SK-N-SH treated with all-trans-retinoic acid at 6 μM for 48 hours (cell line): ENCODE data around the gene STN1.

Source experiments
- ATAC-seq: fragments of 200-7000 bp; cut with Tn5 transposase; 3 replicates; pipeline ENCODE4 v1.9.1; 2020; ENCODE audit warnings: mild to moderate bottlenecking, moderate library complexity
- ARNTL ChIP-seq: fragments of 450-650 bp; formaldehyde crosslinking; IDR thresholded peaks from 2 replicates; pipeline ENCODE4 v1.5.0; 2020; ENCODE audit warnings: low read depth, mild to moderate bottlenecking, moderate library complexity, borderline replicate concordance
- BACH2 ChIP-seq: fragments of 250-450 bp; sonication (Bioruptor Pico); IDR thresholded peaks from 2 replicates; pipeline ENCODE4 v1.9.0; 2021; ENCODE audit warnings: mild to moderate bottlenecking, borderline replicate concordance
- CSDC2 ChIP-seq: fragments of 250-450 bp; sonication (Bioruptor Pico); IDR thresholded peaks from 2 replicates; pipeline ENCODE4 v1.5.0; 2020; ENCODE audit warnings: mild to moderate bottlenecking, moderate library complexity
- ISL1 ChIP-seq: fragments of 250-450 bp; sonication (Bioruptor Pico); IDR thresholded peaks from 2 replicates; pipeline ENCODE4 v2.1.2; 2022; ENCODE audit warnings: mild to moderate bottlenecking, moderate library complexity
- OSR1 ChIP-seq: fragments of 250-450 bp; sonication (Bioruptor Pico); IDR thresholded peaks from 2 replicates; pipeline ENCODE4 v1.8.0; 2022; ENCODE audit warnings: moderate library complexity, mild to moderate bottlenecking, inconsistent platforms
- PPARA ChIP-seq: fragments of 250-450 bp; sonication (Bioruptor Pico); IDR thresholded peaks from 2 replicates; pipeline ENCODE4 v1.5.0; 2020; ENCODE audit warnings: mild to moderate bottlenecking, borderline replicate concordance
- RARB ChIP-seq: fragments of 250-450 bp; sonication (Bioruptor Pico); IDR thresholded peaks from 2 replicates; pipeline ENCODE4 v1.8.0; 2021; ENCODE audit warnings: mild to moderate bottlenecking, moderate library complexity
- SNAI2 ChIP-seq: fragments of 250-450 bp; sonication (Bioruptor Pico); IDR thresholded peaks from 2 replicates; pipeline ENCODE4 v1.5.0; 2020; ENCODE audit warnings: mild to moderate bottlenecking, moderate library complexity
- TCF4 ChIP-seq: fragments of 250-450 bp; sonication (Bioruptor Pico); IDR thresholded peaks from 2 replicates; pipeline ENCODE4 v1.8.0; 2021; ENCODE audit warnings: mild to moderate bottlenecking, moderate library complexity, borderline replicate concordance
- TOX ChIP-seq: fragments of 250-450 bp; sonication (Bioruptor Pico); IDR thresholded peaks from 2 replicates; pipeline ENCODE4 v1.8.0; 2021; ENCODE audit warnings: mild to moderate bottlenecking, moderate library complexity, borderline replicate concordance
- ZC3H10 ChIP-seq: fragments of 250-450 bp; sonication (Bioruptor Pico); IDR thresholded peaks from 2 replicates; pipeline ENCODE4 v1.5.1; 2021; ENCODE audit warnings: mild to moderate bottlenecking, moderate library complexity
- ZFP3 ChIP-seq: fragments of 250-450 bp; sonication (Bioruptor Pico); IDR thresholded peaks from 2 replicates; pipeline ENCODE4 v1.5.0; 2020; ENCODE audit warnings: mild to moderate bottlenecking, moderate library complexity
- ZFP30 ChIP-seq: fragments of 450-650 bp; formaldehyde crosslinking; IDR thresholded peaks from 2 replicates; pipeline ENCODE4 v1.5.0; 2022; ENCODE audit warnings: mild to moderate bottlenecking, moderate library complexity
- ZNF565 ChIP-seq: fragments of 450-650 bp; formaldehyde crosslinking; conservative IDR thresholded peaks from 2 replicates; pipeline ENCODE4 v1.5.0; 2020; ENCODE audit warnings: low read depth, mild to moderate bottlenecking, moderate library complexity
- ZNF70 ChIP-seq: fragments of 450-650 bp; formaldehyde crosslinking; IDR thresholded peaks from 2 replicates; pipeline ENCODE4 v1.5.0; 2020; ENCODE audit warnings: mild to moderate bottlenecking, moderate library complexity
- ZNF8 ChIP-seq: fragments of 450-650 bp; formaldehyde crosslinking; IDR thresholded peaks from 2 replicates; pipeline ENCODE4 v1.5.0; 2020; ENCODE audit warnings: mild to moderate bottlenecking, moderate library complexity
- TF ChIP-seq, protein P1 (sequence below): fragments of 250-450 bp; sonication (Bioruptor Pico); IDR thresholded peaks from 2 replicates; pipeline ENCODE4 v1.5.1; 2020; ENCODE audit warnings: low read depth, mild to moderate bottlenecking, moderate library complexity
- TF ChIP-seq, protein P2 (sequence below): fragments of 250-450 bp; sonication (Bioruptor Pico); IDR thresholded peaks from 2 replicates; pipeline ENCODE4 v1.5.0; 2020; ENCODE audit warnings: mild to moderate bottlenecking, moderate library complexity
- TF ChIP-seq, protein P3 (sequence below): fragments of 250-450 bp; sonication (Bioruptor Pico); IDR thresholded peaks from 2 replicates; pipeline ENCODE4 v1.8.0; 2020; ENCODE audit warnings: mild to moderate bottlenecking, moderate library complexity, borderline replicate concordance
- TF ChIP-seq, protein P4 (sequence below): fragments of 250-450 bp; sonication (Bioruptor Pico); IDR thresholded peaks from 2 replicates; pipeline ENCODE4 v1.5.1; 2021; ENCODE audit warnings: mild to moderate bottlenecking, moderate library complexity
- TF ChIP-seq, protein P5 (sequence below): fragments of 250-450 bp; sonication (Bioruptor Pico); IDR thresholded peaks from 2 replicates; pipeline ENCODE4 v1.8.0; 2021; ENCODE audit warnings: low read depth, mild to moderate bottlenecking, moderate library complexity, borderline replicate concordance

The STN1 gene

DNA sequence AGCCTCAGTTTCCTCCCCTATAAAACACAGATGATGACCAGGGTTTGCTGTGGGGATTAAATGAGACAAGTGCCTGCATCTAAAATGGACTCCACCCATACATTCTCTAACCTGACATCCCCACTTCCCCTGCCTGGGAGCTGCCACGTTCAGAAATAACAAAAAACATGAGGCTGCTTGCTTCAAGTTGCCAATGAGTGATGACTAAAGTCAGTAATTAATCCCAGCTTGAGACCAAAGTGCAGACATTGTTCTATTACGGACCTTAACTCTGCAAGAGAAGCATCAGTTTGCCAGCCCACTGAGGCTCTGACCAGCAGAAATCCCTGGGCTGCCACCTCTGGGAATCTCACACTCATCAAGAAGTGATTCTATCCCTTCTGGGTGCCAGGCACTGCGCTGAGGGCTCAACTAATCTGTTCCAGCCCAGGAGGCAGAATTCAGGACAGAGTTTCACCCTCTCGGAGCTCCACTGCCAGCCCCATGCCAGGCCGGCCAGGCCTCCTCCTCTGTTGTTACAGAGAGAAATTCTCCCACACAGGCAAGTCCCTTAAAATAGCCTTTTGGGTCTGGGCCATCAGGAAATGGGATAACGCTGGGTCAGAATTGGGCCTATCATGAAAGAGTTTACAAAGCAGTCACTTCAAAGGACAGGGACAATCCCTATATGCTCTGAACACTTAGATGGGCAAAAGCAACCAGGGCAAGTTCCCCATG, 74.0 kb downstream of the STN1 start:
- TF ChIP-seq TCF4: peak; percentile 33; the same call in 1 of the 2 replicates
- no peak for TF ChIP-seq TOX (CRISPR knock-in tag)
- peak; percentile 87 for ATAC-seq

DNA sequence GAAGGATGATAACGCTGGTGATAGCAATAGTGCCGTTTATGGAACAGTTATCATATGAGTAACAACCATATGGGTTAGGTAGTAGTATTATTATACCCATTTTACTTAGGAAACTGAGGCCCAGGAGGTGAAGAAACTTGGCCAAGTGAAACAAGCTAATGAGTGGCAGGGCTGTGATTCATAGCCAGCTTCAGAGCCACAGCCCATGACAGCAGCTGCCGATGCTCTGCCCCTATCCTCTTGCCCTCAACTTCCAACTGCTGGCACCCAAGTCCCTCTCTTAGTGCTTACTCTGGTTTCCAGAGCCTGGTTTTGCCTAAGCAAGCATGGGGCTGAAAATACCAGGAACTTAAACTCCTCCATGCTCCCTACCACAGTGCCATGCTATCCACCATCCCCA, 74.9 kb downstream of the STN1 start:
- no peak for TF ChIP-seq BACH2 (CRISPR knock-in tag)
- TF ChIP-seq ZFP3 (CRISPR knock-in tag): no peak
- peak; percentile 3; the same call in 2 of the 3 replicates for ATAC-seq

DNA sequence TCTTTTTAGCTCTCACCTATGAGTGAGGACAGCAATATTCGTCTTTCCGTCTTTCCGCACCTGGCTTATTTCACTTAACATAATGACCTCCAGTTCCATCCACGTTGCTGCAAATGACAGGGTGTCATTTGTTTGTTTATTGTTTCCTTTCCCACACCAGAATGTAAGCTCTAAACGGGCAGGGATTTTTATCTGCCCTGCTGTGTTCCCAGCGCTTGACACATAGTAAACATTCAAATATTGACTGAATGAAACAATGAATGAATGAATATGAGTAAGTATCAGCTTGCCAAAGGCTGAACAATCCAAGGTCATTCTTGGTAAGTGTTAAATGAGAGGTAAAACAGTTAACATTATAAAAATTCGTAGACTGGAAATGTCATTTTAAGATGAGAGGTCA, 75.4 kb downstream of the STN1 start:
- TF ChIP-seq ZC3H10 (CRISPR knock-in tag): no peak
- no peak for ATAC-seq

DNA sequence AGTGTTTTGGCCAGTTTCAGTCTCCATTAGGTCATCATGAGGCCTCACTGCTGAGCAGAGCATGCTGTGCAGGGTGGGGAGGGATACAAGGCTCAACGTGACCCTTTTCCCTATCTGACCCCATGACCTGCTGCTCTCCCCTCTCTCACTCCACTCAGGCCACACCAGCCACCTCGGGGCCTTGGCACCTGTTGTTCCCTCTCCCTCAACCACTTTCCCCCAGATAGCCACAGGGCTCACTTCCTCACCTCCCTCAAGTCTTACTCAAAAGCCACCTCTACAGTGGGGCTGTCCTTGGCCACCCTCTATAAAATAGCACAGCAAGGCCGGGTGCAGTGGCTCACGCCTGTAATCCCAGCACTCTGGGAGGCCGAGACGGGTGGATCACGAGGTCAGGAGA, 76.5 kb downstream of the STN1 start:
- no peak for TF ChIP-seq TCF4
- TF ChIP-seq, protein P1, sequence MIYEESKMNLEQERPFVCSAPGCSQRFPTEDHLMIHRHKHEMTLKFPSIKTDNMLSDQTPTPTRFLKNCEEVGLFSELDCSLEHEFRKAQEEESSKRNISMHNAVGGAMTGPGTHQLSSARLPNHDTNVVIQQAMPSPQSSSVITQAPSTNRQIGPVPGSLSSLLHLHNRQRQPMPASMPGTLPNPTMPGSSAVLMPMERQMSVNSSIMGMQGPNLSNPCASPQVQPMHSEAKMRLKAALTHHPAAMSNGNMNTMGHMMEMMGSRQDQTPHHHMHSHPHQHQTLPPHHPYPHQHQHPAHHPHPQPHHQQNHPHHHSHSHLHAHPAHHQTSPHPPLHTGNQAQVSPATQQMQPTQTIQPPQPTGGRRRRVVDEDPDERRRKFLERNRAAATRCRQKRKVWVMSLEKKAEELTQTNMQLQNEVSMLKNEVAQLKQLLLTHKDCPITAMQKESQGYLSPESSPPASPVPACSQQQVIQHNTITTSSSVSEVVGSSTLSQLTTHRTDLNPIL (CRISPR knock-in tag): no peak
- TF ChIP-seq ISL1 (CRISPR knock-in tag): no peak
- TF ChIP-seq RARB (CRISPR knock-in tag): no peak
- no peak for TF ChIP-seq ZNF8
- TF ChIP-seq OSR1 (CRISPR knock-in tag): no peak
- TF ChIP-seq, protein P2, sequence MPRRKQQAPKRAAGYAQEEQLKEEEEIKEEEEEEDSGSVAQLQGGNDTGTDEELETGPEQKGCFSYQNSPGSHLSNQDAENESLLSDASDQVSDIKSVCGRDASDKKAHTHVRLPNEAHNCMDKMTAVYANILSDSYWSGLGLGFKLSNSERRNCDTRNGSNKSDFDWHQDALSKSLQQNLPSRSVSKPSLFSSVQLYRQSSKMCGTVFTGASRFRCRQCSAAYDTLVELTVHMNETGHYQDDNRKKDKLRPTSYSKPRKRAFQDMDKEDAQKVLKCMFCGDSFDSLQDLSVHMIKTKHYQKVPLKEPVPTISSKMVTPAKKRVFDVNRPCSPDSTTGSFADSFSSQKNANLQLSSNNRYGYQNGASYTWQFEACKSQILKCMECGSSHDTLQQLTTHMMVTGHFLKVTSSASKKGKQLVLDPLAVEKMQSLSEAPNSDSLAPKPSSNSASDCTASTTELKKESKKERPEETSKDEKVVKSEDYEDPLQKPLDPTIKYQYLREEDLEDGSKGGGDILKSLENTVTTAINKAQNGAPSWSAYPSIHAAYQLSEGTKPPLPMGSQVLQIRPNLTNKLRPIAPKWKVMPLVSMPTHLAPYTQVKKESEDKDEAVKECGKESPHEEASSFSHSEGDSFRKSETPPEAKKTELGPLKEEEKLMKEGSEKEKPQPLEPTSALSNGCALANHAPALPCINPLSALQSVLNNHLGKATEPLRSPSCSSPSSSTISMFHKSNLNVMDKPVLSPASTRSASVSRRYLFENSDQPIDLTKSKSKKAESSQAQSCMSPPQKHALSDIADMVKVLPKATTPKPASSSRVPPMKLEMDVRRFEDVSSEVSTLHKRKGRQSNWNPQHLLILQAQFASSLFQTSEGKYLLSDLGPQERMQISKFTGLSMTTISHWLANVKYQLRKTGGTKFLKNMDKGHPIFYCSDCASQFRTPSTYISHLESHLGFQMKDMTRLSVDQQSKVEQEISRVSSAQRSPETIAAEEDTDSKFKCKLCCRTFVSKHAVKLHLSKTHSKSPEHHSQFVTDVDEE (CRISPR knock-in tag): no peak
- no peak for TF ChIP-seq ZNF565
- TF ChIP-seq CSDC2 (CRISPR knock-in tag): no peak
- TF ChIP-seq, protein P3, sequence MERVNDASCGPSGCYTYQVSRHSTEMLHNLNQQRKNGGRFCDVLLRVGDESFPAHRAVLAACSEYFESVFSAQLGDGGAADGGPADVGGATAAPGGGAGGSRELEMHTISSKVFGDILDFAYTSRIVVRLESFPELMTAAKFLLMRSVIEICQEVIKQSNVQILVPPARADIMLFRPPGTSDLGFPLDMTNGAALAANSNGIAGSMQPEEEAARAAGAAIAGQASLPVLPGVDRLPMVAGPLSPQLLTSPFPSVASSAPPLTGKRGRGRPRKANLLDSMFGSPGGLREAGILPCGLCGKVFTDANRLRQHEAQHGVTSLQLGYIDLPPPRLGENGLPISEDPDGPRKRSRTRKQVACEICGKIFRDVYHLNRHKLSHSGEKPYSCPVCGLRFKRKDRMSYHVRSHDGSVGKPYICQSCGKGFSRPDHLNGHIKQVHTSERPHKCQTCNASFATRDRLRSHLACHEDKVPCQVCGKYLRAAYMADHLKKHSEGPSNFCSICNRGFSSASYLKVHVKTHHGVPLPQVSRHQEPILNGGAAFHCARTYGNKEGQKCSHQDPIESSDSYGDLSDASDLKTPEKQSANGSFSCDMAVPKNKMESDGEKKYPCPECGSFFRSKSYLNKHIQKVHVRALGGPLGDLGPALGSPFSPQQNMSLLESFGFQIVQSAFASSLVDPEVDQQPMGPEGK (CRISPR knock-in tag): no peak
- TF ChIP-seq TOX (CRISPR knock-in tag): no peak
- TF ChIP-seq, protein P4, sequence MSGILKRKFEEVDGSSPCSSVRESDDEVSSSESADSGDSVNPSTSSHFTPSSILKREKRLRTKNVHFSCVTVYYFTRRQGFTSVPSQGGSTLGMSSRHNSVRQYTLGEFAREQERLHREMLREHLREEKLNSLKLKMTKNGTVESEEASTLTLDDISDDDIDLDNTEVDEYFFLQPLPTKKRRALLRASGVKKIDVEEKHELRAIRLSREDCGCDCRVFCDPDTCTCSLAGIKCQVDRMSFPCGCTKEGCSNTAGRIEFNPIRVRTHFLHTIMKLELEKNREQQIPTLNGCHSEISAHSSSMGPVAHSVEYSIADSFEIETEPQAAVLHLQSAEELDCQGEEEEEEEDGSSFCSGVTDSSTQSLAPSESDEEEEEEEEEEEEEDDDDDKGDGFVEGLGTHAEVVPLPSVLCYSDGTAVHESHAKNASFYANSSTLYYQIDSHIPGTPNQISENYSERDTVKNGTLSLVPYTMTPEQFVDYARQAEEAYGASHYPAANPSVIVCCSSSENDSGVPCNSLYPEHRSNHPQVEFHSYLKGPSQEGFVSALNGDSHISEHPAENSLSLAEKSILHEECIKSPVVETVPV: no peak
- no peak for TF ChIP-seq SNAI2 (CRISPR knock-in tag)
- no peak for TF ChIP-seq ZFP30 (CRISPR knock-in tag)
- TF ChIP-seq PPARA (CRISPR knock-in tag): no peak
- no peak for TF ChIP-seq ZC3H10 (CRISPR knock-in tag)
- no peak for TF ChIP-seq BACH2 (CRISPR knock-in tag)
- ATAC-seq: no peak

DNA sequence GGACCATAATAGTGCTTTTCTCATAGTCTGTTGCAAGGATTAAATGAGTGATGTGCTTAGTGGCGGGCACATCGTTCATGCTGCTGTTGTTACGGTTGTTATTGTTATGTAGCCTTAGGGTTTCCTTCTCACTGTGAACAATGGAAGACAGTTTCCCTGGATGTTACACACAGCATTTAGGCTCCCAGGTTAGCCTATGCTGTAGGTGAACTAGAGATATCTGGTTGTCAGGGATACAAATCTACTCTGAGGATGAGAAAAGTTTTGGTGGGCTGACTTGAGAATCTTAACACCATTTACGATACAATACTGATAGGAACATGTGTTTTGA, 77.3 kb downstream of the STN1 start:
- TF ChIP-seq ZNF70 (CRISPR knock-in tag) (no peak), ISL1 (CRISPR knock-in tag) (no peak), ZFP30 (CRISPR knock-in tag) (no peak), ARNTL (CRISPR knock-in tag) (no peak), ZNF565 (no peak), RARB (CRISPR knock-in tag) (no peak), TOX (CRISPR knock-in tag) (no peak), SNAI2 (CRISPR knock-in tag) (no peak)
- TF ChIP-seq, protein P5, sequence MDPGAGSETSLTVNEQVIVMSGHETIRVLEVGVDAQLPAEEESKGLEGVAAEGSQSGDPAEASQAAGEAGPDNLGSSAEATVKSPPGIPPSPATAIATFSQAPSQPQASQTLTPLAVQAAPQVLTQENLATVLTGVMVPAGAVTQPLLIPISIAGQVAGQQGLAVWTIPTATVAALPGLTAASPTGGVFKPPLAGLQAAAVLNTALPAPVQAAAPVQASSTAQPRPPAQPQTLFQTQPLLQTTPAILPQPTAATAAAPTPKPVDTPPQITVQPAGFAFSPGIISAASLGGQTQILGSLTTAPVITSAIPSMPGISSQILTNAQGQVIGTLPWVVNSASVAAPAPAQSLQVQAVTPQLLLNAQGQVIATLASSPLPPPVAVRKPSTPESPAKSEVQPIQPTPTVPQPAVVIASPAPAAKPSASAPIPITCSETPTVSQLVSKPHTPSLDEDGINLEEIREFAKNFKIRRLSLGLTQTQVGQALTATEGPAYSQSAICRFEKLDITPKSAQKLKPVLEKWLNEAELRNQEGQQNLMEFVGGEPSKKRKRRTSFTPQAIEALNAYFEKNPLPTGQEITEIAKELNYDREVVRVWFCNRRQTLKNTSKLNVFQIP: no peak
- TF ChIP-seq, protein P4: no peak
- TF ChIP-seq, protein P3 (CRISPR knock-in tag): no peak
- ATAC-seq: no peak
